Psoas muscle (tissue), 8 donors: Measurements from ENCODE around the gene ZIC1. TPM values are rescaled to one million over a fixed set of nuclear protein-coding genes. Genes with fewer than 3 reads are reported as not detected.

Experiments
- ATAC-seq, 4 donors: fragments of 200-7000 bp; cut with Tn5 transposase; one replicate each; pipeline ENCODE4 v1.9.1; 2020; ENCODE audit warnings: moderate library complexity in 3 of 4, mild to moderate bottlenecking in 2 of 4
- DNase-seq, 2 donors: peaks; one replicate each; pipeline ENCODE4 v3.0.0-alpha.2; 2020
- H3K27ac ChIP-seq: fragments of 200-600 bp; one replicate; pipeline ENCODE4 v1.8.0; 2022
- H3K27me3 ChIP-seq, 3 donors: fragments of 200-600 bp in 1 of 3; one replicate each; pipeline versions ENCODE4 v1.6.1 to v1.8.0; 2013 to 2022; ENCODE audit warnings: low read length in 2 of 3, mild to moderate bottlenecking in 2 of 3, moderate library complexity in 1 of 3; ENCODE audit not compliant: insufficient read depth in 3 of 3
- H3K36me3 ChIP-seq, 2 donors: fragments of 200-600 bp in 1 of 2; one replicate each; pipeline versions ENCODE4 v1.6.1 to v1.8.0; 2013 to 2022; ENCODE audit warnings: low read depth in 1 of 2, mild to moderate bottlenecking in 1 of 2, moderate library complexity in 1 of 2; ENCODE audit not compliant: insufficient read depth in 1 of 2
- H3K4me1 ChIP-seq: fragments of 200-600 bp; one replicate; pipeline ENCODE4 v1.8.0; 2022
- H3K4me3 ChIP-seq: fragments of 200-600 bp; one replicate; pipeline ENCODE4 v1.8.0; 2022; ENCODE audit warnings: mild to moderate bottlenecking
- H3K9me3 ChIP-seq: fragments of 200-600 bp; one replicate; pipeline ENCODE4 v1.8.0; 2022
- WGBS, 3 donors: extraction: QIAGEN DNeasy Blood & Tissue Kit; methylation state at CpG; one replicate each; pipeline versions ENCODE4 v1.1.6 to v1.1.7; 2013; 5-methylcytosine and 5-hydroxymethylcytosine counted together
- intact Hi-C, 2 donors: fragments of 100-400 bp; cut with DNase I; formaldehyde crosslinking; loops; one replicate each; pipeline versions ENCODE4 v1.11.0 to v1.14.2; 2022
- polyA plus RNA-seq, 3 donors: library from polyadenylated mRNA; stranded (reverse); fragments of 200-250 nt; gene quantifications; one replicate each; pipeline ENCODE4 v1.2.3, GENCODE V29; 2013
- total RNA-seq, 4 donors: library from RNA; stranded (reverse); fragmentation: NEBNext Ultra II Directional in 2 of 4; extraction: Animal tissue kit (Norgen Biotek cat#: 25700) in 2 of 4; gene quantifications; one replicate each; pipeline versions ENCODE4 v1.2.1 to v1.2.4, GENCODE V29; 2021 to 2023
- TF ChIP-seq, protein P1 (sequence below): fragments of 200-600 bp; IDR thresholded peaks from one replicate; pipeline ENCODE4 v1.8.0; 2022; ENCODE audit warnings: antibody characterized with exemption
- donor health status: healthy with polysubstance abuse.
- donor health status: DM: no; HTN: no; CAD: no; lungs with moderate emphysema.
- donor health status: Bipolar disorder and iron deficiency.
- donor health status: healthy.
- donor health status: DM: yes; HTN: yes; CAD: no.
- donor health status: DM: no; HTN: no; CAD: no.
- donor health status: DM: no; HTN: no; CAD: no.
- donor health status: DM: yes; HTN: yes; CAD: no.

The ZIC1 gene
- total and polyA plus RNA-seq, 7 donors = 2.3 to 10.2 (median 4.5) TPM

DNA sequence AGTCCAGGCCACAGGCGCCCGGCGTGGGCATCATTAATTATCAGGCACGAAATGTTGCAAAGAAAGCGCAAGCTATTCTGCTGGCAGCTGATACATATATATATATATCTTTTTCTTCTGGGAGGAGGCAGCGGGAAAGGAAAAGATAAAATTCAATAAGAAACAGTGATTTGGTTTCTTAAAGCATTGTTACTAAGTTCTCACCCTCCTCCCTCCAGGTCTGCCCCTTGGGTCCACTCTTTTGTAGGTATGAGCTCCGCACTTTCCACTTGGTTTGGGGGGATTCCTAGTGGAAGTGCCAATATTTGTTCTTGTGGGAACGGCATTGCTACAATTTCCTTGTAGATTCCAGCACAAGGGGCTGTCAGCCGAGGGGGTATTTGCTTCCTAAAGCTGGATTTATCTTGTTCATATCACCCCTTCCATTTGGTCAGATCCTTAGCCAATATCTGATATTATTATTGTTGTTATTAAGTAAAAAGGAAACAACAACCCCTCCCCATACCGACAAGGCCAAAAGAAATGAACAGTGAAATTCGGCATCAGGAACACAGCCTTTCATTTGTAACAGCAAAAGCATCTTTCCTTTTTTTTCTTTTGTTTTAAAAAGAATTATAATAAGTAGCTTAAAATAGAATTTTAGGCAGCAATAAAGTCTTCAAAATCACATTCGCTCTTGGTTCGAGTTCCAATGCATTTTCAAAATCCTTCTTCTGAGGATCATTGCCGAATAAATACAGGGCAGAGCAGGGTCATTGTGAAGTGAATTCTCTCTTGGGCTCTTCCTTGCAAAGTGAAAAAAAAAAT, 15.6 kb downstream of the ZIC1 start:
- intact Hi-C loops = no loop called here
- Histone ChIP-seq H3K27me3 (peaks cover 0 to 35% (median 11%) of the 10 kb centered on the region in 3 donors), H3K9me3 (no peaks in the 10 kb centered on the region), H3K4me3 (no peak overlapping the region), H3K36me3 (no peaks in the 10 kb centered on the region), H3K27ac (no peak overlapping the region), H3K4me1 (no peaks in the 10 kb centered on the region)
- TF ChIP-seq, protein P1, sequence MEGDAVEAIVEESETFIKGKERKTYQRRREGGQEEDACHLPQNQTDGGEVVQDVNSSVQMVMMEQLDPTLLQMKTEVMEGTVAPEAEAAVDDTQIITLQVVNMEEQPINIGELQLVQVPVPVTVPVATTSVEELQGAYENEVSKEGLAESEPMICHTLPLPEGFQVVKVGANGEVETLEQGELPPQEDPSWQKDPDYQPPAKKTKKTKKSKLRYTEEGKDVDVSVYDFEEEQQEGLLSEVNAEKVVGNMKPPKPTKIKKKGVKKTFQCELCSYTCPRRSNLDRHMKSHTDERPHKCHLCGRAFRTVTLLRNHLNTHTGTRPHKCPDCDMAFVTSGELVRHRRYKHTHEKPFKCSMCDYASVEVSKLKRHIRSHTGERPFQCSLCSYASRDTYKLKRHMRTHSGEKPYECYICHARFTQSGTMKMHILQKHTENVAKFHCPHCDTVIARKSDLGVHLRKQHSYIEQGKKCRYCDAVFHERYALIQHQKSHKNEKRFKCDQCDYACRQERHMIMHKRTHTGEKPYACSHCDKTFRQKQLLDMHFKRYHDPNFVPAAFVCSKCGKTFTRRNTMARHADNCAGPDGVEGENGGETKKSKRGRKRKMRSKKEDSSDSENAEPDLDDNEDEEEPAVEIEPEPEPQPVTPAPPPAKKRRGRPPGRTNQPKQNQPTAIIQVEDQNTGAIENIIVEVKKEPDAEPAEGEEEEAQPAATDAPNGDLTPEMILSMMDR = no peak
- no peak for ATAC-seq
- WGBS, 3 donors = 58 to 65% (median 65%) methylated on average over 14 of the region's 14 CpGs
- DNase-seq = no peak

DNA sequence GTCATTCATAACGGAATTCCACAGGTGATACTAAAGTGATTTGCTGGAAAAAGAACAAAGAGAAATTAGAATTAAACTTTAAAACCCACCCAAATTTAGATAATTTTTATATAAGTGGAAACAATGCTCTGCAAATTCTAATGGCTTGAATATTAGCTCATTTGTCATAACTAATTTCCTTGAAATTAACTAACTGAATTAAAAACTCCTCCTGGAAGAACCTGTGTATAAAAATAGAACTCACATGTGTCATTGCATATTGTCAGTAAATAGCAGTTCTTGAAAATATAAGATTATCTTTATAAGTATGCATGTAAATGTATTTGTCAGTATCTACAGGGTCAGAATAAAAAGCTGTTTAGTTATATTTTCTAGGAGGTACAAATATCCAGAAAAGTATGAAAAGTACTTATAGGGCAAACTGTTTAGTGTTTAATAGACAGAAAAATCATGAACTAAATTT, 16.3 kb downstream of the ZIC1 start:
- intact Hi-C loops = no loop called here
- H3K9me3 ChIP-seq = no peaks in the 10 kb centered on the region
- no peak overlapping the region for H3K4me3 ChIP-seq
- peaks cover 1 to 29% (median 9%) of the 10 kb centered on the region in 3 donors for H3K27me3 ChIP-seq
- ATAC-seq = no peak
- 59 to 66% (median 65%) methylated on average over 1 of the region's 1 CpG for WGBS, 3 donors
- H3K4me1 ChIP-seq = no peaks in the 10 kb centered on the region
- H3K36me3 ChIP-seq = no peaks in the 10 kb centered on the region
- H3K27ac ChIP-seq = no peak overlapping the region
- no peak for DNase-seq
- TF ChIP-seq, protein P1 = no peak

DNA sequence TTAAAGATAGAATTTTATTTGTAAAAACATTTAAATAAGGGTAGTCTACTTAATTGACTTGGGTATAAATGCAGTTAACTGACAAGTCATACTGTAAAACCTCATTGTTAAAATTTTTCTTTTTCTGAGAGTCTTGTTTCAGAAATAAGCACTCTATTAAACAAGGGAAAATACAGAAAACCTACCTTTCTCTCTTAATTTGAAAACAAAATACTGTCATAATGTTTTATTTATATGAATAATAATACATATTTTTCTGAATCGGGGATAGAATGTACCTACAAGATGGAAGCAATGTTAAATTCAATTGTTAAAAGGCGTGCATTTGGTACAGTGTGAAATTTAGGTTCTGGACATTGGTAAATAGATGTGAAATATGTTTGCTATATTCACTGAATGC, 17.8 kb downstream of the ZIC1 start:
- H3K27ac ChIP-seq = no peak overlapping the region
- no peak overlapping the region for H3K4me3 ChIP-seq
- WGBS, 3 donors = 97 to 98% (median 97%) methylated on average over 2 of the region's 2 CpGs
- no peak for ATAC-seq
- no peaks in the 10 kb centered on the region for H3K36me3 ChIP-seq
- TF ChIP-seq, protein P1 = no peak
- intact Hi-C loops = no loop called here
- no peak for DNase-seq
- peaks cover 3 to 16% (median 4%) of the 10 kb centered on the region in 3 donors for H3K27me3 ChIP-seq
- no peaks in the 10 kb centered on the region for H3K4me1 ChIP-seq
- no peaks in the 10 kb centered on the region for H3K9me3 ChIP-seq

DNA sequence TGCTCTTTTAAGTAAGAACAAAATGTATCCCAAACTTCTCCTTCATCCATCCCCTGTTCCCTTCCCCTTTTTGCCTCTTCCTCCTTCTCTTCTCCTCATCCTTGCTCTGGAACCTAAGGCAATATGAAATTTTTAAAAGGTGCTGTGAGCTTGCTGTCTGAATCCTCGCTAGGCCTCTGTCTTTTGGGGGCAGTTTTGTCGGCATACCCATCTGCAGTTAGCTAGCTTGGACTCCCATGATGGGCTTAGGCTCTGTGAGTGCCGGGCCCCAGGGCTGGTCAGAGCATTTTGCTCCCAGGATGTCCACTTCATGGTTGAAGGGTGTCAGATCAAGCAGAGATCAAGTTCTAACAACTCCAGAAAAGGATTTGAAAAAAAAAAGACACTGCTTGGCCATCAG, 18.6 kb downstream of the ZIC1 start:
- no peak for DNase-seq
- intact Hi-C loops = no loop called here
- no peak for ATAC-seq
- Histone ChIP-seq H3K36me3 (no peaks in the 10 kb centered on the region), H3K27ac (no peak overlapping the region), H3K27me3 (peaks cover 3 to 11% (median 4%) of the 10 kb centered on the region in 3 donors), H3K4me1 (no peaks in the 10 kb centered on the region), H3K9me3 (no peaks in the 10 kb centered on the region), H3K4me3 (no peak overlapping the region)
- TF ChIP-seq, protein P1 = no peak
- WGBS, 3 donors = 81 to 88% (median 81%) methylated on average over 3 of the region's 3 CpGs
